Measurements from ENCODE around the gene OR1S1.

OR1S1 gene

DNA sequence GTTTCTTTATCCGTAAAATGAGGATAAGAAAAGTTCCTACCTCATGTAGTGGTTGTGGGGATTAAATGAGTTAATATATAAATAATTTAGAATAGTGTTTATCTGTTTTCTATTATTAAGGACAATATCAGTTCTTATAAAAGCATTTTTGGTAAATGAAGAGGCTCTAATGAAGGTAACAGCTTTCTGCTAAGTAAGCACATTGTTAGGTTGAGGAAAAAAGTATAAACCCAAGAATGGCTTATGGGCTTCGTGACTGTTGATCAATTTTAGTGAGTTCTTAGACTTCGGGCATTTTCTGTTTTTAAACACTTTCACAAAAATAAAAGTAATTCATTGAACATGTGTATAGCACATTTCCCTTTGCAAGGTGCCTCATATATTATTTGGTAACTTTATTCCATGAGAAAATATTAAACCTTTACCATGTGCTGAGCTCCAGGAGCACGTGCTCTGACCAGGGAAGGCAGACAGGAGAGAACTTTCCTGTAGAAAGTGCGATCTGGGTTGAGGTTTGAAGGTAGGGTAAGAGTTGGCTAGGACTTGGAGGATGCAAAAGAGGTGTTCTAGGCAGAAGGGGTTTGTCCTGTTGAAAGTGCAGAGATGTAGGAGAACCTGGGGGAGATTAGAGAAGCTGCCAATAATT, 35.0 kb upstream of the OR1S1 start:
- Histone ChIP-seq H4K20me1 (ENCODE audit: insufficient read depth, low read length) (no peaks in the 10 kb centered on the region), H2AFZ (ENCODE audit: low read depth, low read length) (no peak overlapping the region), H3K9me3 (ENCODE audit: insufficient read depth, low read length, severe bottlenecking) (no peaks in the 10 kb centered on the region), H3K4me1 (ENCODE audit: insufficient read depth, low read length) (no peaks in the 10 kb centered on the region), H3K9ac (ENCODE audit: low read depth, low read length) (no peak overlapping the region), H3K27ac (ENCODE audit: low read length) (no peak overlapping the region), H3K79me2 (ENCODE audit: insufficient read depth, low read length) (no peaks in the 10 kb centered on the region), H3K27me3 (ENCODE audit: insufficient read depth, low read length, poor library complexity) (peaks cover 6% of the 10 kb centered on the region), H3K4me3 (ENCODE audit: low read depth in 1 of 2, low read length in 2 of 2) (no peak overlapping the region), H3K36me3 (ENCODE audit: insufficient read depth, low read length) (no peaks in the 10 kb centered on the region), H3K4me2 (ENCODE audit: insufficient read depth, low read length) (no peak overlapping the region)
- ATAC-seq (ENCODE audit: insufficient read depth, low read depth) (no peak), DNase-seq (no peak)
- TF ChIP-seq EZH2 (IDR thresholded peaks at IDR 0.05; ENCODE audit: borderline replicate concordance, low read depth, low read length, severe bottlenecking), result no peak
- TF ChIP-seq, protein P1, sequence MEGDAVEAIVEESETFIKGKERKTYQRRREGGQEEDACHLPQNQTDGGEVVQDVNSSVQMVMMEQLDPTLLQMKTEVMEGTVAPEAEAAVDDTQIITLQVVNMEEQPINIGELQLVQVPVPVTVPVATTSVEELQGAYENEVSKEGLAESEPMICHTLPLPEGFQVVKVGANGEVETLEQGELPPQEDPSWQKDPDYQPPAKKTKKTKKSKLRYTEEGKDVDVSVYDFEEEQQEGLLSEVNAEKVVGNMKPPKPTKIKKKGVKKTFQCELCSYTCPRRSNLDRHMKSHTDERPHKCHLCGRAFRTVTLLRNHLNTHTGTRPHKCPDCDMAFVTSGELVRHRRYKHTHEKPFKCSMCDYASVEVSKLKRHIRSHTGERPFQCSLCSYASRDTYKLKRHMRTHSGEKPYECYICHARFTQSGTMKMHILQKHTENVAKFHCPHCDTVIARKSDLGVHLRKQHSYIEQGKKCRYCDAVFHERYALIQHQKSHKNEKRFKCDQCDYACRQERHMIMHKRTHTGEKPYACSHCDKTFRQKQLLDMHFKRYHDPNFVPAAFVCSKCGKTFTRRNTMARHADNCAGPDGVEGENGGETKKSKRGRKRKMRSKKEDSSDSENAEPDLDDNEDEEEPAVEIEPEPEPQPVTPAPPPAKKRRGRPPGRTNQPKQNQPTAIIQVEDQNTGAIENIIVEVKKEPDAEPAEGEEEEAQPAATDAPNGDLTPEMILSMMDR (IDR thresholded peaks at IDR 0.05; ENCODE audit: borderline replicate concordance, extremely low read depth, low read length, poor library complexity, severe bottlenecking), result no peak

DNA sequence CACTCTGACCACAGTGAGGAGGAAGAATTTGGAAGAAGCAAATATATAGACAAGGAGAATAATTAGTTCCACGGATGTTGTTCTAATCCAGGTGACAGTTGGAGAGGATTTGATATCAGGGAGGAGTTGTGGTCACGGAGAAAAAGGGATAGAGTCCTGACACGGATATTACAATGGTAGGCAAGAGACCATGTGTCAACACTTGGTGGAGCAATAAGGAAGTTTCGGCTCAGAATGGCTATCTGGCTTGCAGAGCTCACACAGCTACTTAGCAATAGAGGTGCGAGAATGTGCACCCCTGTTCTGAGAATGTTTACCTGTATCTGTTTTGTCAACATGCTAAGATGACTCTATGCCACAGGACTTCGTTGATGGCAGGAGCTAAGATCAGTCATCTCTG, 34.1 kb upstream of the OR1S1 start:
- Histone ChIP-seq H3K27me3 (ENCODE audit: insufficient read depth, low read length, poor library complexity) (peaks cover 6% of the 10 kb centered on the region), H3K4me1 (ENCODE audit: insufficient read depth, low read length) (no peaks in the 10 kb centered on the region), H4K20me1 (ENCODE audit: insufficient read depth, low read length) (no peaks in the 10 kb centered on the region), H3K4me2 (ENCODE audit: insufficient read depth, low read length) (no peak overlapping the region), H3K4me3 (ENCODE audit: low read depth in 1 of 2, low read length in 2 of 2) (no peak overlapping the region), H3K79me2 (ENCODE audit: insufficient read depth, low read length) (no peaks in the 10 kb centered on the region), H3K27ac (ENCODE audit: low read length) (no peak overlapping the region), H2AFZ (ENCODE audit: low read depth, low read length) (no peak overlapping the region), H3K36me3 (ENCODE audit: insufficient read depth, low read length) (no peaks in the 10 kb centered on the region), H3K9ac (ENCODE audit: low read depth, low read length) (no peak overlapping the region), H3K9me3 (ENCODE audit: insufficient read depth, low read length, severe bottlenecking) (no peaks in the 10 kb centered on the region)
- TF ChIP-seq EZH2 (IDR thresholded peaks at IDR 0.05; ENCODE audit: borderline replicate concordance, low read depth, low read length, severe bottlenecking), result no peak
- TF ChIP-seq, protein P1 (IDR thresholded peaks at IDR 0.05; ENCODE audit: borderline replicate concordance, extremely low read depth, low read length, poor library complexity, severe bottlenecking), result no peak
- DNase-seq (no peak), ATAC-seq (ENCODE audit: insufficient read depth, low read depth) (no peak)

DNA sequence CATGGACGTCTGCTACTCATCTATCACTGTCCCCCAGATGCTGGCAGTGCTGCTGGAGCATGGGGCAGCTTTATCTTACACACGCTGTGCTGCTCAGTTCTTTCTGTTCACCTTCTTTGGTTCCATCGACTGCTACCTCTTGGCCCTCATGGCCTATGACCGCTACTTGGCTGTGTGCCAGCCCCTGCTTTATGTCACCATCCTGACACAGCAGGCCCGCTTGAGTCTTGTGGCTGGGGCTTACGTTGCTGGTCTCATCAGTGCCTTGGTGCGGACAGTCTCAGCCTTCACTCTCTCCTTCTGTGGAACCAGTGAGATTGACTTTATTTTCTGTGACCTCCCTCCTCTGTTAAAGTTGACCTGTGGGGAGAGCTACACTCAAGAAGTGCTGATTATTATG, 32.9 kb upstream of the OR1S1 start:
- ATAC-seq (ENCODE audit: insufficient read depth, low read depth) (no peak), DNase-seq (peak; percentile 5)
- H3K27me3 ChIP-seq (ENCODE audit: insufficient read depth, low read length, poor library complexity), result peaks cover 3% of the 10 kb centered on the region

More for the DNA sequence above, 32.9 kb upstream of the OR1S1 start:
- H3K36me3 ChIP-seq (ENCODE audit: insufficient read depth, low read length), result no peaks in the 10 kb centered on the region
- H3K9me3 ChIP-seq (ENCODE audit: insufficient read depth, low read length, severe bottlenecking), result no peaks in the 10 kb centered on the region
- no peak for TF ChIP-seq EZH2 (IDR thresholded peaks at IDR 0.05; ENCODE audit: borderline replicate concordance, low read depth, low read length, severe bottlenecking)
- TF ChIP-seq, protein P1 (IDR thresholded peaks at IDR 0.05; ENCODE audit: borderline replicate concordance, extremely low read depth, low read length, poor library complexity, severe bottlenecking), result no peak
- H3K79me2 ChIP-seq (ENCODE audit: insufficient read depth, low read length), result no peaks in the 10 kb centered on the region
- no peak overlapping the region for H2AFZ ChIP-seq (ENCODE audit: low read depth, low read length)
- no peak overlapping the region for H3K4me3 ChIP-seq (ENCODE audit: low read depth in 1 of 2, low read length in 2 of 2)
- H3K27ac ChIP-seq (ENCODE audit: low read length), result no peak overlapping the region
- no peaks in the 10 kb centered on the region for H3K4me1 ChIP-seq (ENCODE audit: insufficient read depth, low read length)
- H4K20me1 ChIP-seq (ENCODE audit: insufficient read depth, low read length), result no peaks in the 10 kb centered on the region
- no peak overlapping the region for H3K9ac ChIP-seq (ENCODE audit: low read depth, low read length)
- no peak overlapping the region for H3K4me2 ChIP-seq (ENCODE audit: insufficient read depth, low read length)

Data from DND-41 (cell line).